Measurements from ENCODE around the gene ANKRD60. TPM values are rescaled to one million over a fixed set of nuclear protein-coding genes. Genes with fewer than 3 reads are reported as not detected.

The ANKRD60 gene
- total RNA-seq, 1 donor from 2014 or later, result not detected

DNA sequence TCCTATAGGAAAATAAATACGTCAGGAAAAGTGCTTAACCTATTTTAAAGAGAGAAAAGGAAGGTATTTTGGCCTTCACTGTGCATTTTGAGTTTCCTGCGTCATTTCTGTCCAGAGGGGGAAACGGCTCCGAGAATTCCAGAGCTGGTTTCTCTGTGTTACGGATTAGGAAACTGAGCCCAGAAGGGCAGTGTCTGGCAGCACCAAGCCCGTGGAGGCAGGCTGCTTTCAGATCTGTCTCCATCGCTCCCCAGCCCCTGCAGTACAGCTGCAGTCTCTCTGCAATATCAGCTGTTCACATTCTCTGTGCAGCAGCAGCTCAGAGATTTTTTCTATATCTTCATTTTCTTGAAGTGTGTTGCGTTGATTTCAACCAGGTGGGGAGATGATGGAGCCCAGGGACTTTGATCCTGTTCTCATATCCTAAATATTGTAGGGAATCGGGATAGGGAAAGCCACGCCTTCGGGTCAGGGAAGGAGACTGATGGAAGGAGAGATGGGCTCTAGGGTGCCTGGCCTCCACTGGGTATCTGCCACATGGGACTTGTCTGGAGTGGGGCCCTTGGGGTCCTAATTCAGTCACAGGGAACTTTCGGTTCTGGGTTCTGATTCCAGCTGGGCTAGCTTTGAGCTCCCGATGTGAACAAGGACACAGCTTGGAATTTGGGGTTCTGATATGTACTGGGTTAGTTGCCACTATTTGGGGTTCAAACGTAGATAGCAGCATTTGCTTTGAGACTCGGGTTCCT lies 2.8 kb downstream of the ANKRD60 start:
- peaks cover 50% of the 10 kb centered on the region for H3K27me3 Mint-ChIP-seq (ENCODE audit: insufficient read depth)
- H3K4me3 Mint-ChIP-seq, result no peak overlapping the region
- no peaks in the 10 kb centered on the region for H3K9me3 Mint-ChIP-seq
- intact Hi-C loops (cut with micrococcal nuclease), result no loop called here
- peaks cover 15% of the 10 kb centered on the region for H3K36me3 Mint-ChIP-seq (ENCODE audit: low read depth)
- no peak for DNase-seq (ENCODE audit: low spot score)
- H3K27ac Mint-ChIP-seq, result no peak overlapping the region
- H3K4me1 Mint-ChIP-seq (ENCODE audit: low read depth), result peaks cover 23% of the 10 kb centered on the region

DNA sequence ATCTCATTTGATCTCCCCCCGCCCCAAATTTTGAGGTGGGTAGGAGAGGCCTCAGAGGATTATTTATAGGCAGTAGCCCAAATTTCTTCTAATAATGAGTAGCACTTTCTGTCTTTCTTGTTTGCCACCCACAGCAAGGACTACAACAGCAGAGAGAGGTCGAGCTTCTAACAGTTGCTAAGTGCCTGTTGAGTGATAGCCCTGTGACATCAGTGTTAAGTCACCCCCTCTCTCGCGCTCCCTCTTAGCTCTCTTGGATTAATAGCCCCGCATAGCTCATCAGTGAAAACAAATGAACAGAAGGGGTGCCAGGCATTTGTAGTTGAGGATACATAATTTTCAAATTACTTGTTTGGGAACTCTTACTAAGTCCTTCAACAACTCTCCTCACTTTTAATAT lies 3.5 kb downstream of the ANKRD60 start:
- DNase-seq (ENCODE audit: low spot score), result no peak
- Mint-ChIP-seq H3K27ac (no peak overlapping the region), H3K4me1 (ENCODE audit: low read depth) (peaks cover 20% of the 10 kb centered on the region), H3K9me3 (no peaks in the 10 kb centered on the region), H3K27me3 (ENCODE audit: insufficient read depth) (peaks cover 53% of the 10 kb centered on the region), H3K4me3 (no peak overlapping the region), H3K36me3 (ENCODE audit: low read depth) (peaks cover 11% of the 10 kb centered on the region)
- intact Hi-C loops (cut with micrococcal nuclease), result loop anchor here (5.0 kb wide), 1 partner anchor 478 kb away; no protein-coding TSS in a partner anchor

- no peak for DNase-seq (ENCODE audit: low spot score)
- Mint-ChIP-seq H3K27me3 (ENCODE audit: insufficient read depth) (peaks cover 48% of the 10 kb centered on the region), H3K36me3 (ENCODE audit: low read depth) (peaks cover 9% of the 10 kb centered on the region), H3K4me3 (no peak overlapping the region), H3K27ac (no peak overlapping the region), H3K9me3 (peaks cover 3% of the 10 kb centered on the region), H3K4me1 (ENCODE audit: low read depth) (peaks cover 13% of the 10 kb centered on the region)
- intact Hi-C loops (cut with micrococcal nuclease), result loop anchor here (5.0 kb wide), 1 partner anchor 477 kb away; no protein-coding TSS in a partner anchor
Observed at GRCh38 chr20:58224097-58224496, 4.4 kb downstream of the ANKRD60 start.

DNA sequence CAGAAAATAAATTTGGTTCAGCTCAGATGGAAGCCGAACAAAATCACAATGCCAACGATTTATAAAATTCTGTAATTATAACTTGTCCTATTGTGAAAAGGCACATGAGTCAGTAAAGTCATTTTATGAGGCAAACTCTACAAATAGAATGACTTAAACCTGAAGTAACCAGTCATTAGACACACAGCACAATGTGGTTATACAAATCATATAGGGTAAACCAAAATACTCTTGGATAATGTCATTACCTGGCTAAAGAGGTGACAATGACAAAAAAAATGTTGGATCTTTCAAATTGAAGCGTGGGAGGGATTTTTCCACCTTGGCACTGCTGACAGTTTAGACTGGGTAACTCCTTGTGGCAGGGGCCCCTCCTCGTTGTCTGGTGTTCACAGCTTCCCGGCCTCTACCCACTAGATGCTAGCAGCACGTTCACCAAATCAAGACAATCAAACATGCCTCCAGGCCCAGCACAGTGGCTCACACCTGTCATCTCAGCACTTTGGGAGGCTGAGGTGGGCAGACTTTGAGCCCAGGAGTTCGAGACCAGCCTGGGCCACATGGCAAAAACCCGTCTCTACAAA lies 5.0 kb downstream of the ANKRD60 start:
- peaks cover 43% of the 10 kb centered on the region for H3K27me3 Mint-ChIP-seq (ENCODE audit: insufficient read depth)

GRCh38 chr20:58222446-58222845 lies 6.0 kb downstream of the ANKRD60 start:
- Mint-ChIP-seq H3K27ac (no peak overlapping the region), H3K27me3 (ENCODE audit: insufficient read depth) (peaks cover 36% of the 10 kb centered on the region), H3K36me3 (ENCODE audit: low read depth) (peaks cover 6% of the 10 kb centered on the region), H3K9me3 (peaks cover 12% of the 10 kb centered on the region), H3K4me1 (ENCODE audit: low read depth) (peaks cover 8% of the 10 kb centered on the region), H3K4me3 (no peak overlapping the region)
- intact Hi-C loops (cut with micrococcal nuclease), result loop anchor here (5.0 kb wide), 1 partner anchor 475 kb away; no protein-coding TSS in a partner anchor
- DNase-seq (ENCODE audit: low spot score), result no peak

More for the DNA sequence above, 5.0 kb downstream of the ANKRD60 start:
- Mint-ChIP-seq H3K27ac (no peak overlapping the region), H3K4me3 (no peak overlapping the region), H3K4me1 (ENCODE audit: low read depth) (peaks cover 8% of the 10 kb centered on the region), H3K36me3 (ENCODE audit: low read depth) (peaks cover 6% of the 10 kb centered on the region), H3K9me3 (peaks cover 9% of the 10 kb centered on the region)
- DNase-seq (ENCODE audit: low spot score), result no peak
- intact Hi-C loops (cut with micrococcal nuclease), result loop anchor here (5.0 kb wide), 1 partner anchor 476 kb away; no protein-coding TSS in a partner anchor

GRCh38 chr20:58219342-58219700 lies 9.1 kb downstream of the ANKRD60 start:
- peaks cover 14% of the 10 kb centered on the region for H3K27me3 Mint-ChIP-seq (ENCODE audit: insufficient read depth)
- H3K4me3 Mint-ChIP-seq, result no peak overlapping the region
- no peak for DNase-seq (ENCODE audit: low spot score)
- H3K27ac Mint-ChIP-seq, result no peak overlapping the region
- H3K4me1 Mint-ChIP-seq (ENCODE audit: low read depth), result peaks cover 8% of the 10 kb centered on the region
- H3K9me3 Mint-ChIP-seq, result peaks cover 12% of the 10 kb centered on the region
- peaks cover 3% of the 10 kb centered on the region for H3K36me3 Mint-ChIP-seq (ENCODE audit: low read depth)
- intact Hi-C loops (cut with micrococcal nuclease), result no loop called here

GRCh38 chr20:58218665-58219341 lies 9.7 kb downstream of the ANKRD60 start:
- no peak overlapping the region for H3K4me3 Mint-ChIP-seq
- H3K27me3 Mint-ChIP-seq (ENCODE audit: insufficient read depth), result peaks cover 15% of the 10 kb centered on the region
- H3K27ac Mint-ChIP-seq, result no peak overlapping the region
- intact Hi-C loops (cut with micrococcal nuclease), result no loop called here
- no peak for DNase-seq (ENCODE audit: low spot score)
- peaks cover 12% of the 10 kb centered on the region for H3K9me3 Mint-ChIP-seq
- peaks cover 8% of the 10 kb centered on the region for H3K4me1 Mint-ChIP-seq (ENCODE audit: low read depth)
- H3K36me3 Mint-ChIP-seq (ENCODE audit: low read depth), result peaks cover 3% of the 10 kb centered on the region

DNA sequence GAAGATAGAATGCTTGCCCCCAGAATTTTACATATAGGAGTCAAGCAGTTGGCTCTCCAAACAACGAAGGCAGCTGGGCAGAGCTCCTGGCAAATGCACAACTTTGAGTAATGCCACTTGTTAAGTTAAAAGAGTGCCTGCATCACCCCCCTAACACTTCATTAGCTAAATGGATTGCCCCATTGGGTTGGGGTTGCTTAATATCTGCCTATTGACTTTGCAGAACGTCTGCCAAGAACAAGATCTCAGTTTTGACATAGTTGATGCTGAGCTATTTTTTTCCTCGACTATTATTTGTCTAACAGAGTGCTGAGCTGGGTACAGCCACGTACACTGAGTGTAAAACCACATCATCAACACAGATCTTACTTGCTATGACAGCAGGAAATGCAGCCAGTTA lies 12.1 kb downstream of the ANKRD60 start:
- H3K27ac Mint-ChIP-seq, result no peak overlapping the region
- no peak overlapping the region for H3K4me3 Mint-ChIP-seq
- H3K4me1 Mint-ChIP-seq (ENCODE audit: low read depth), result peaks cover 2% of the 10 kb centered on the region
- intact Hi-C loops (cut with micrococcal nuclease), result no loop called here
- peaks cover 12% of the 10 kb centered on the region for H3K9me3 Mint-ChIP-seq
- no peak for DNase-seq (ENCODE audit: low spot score)
- peaks cover 20% of the 10 kb centered on the region for H3K27me3 Mint-ChIP-seq (ENCODE audit: insufficient read depth)
- peaks cover 3% of the 10 kb centered on the region for H3K36me3 Mint-ChIP-seq (ENCODE audit: low read depth)

DNA sequence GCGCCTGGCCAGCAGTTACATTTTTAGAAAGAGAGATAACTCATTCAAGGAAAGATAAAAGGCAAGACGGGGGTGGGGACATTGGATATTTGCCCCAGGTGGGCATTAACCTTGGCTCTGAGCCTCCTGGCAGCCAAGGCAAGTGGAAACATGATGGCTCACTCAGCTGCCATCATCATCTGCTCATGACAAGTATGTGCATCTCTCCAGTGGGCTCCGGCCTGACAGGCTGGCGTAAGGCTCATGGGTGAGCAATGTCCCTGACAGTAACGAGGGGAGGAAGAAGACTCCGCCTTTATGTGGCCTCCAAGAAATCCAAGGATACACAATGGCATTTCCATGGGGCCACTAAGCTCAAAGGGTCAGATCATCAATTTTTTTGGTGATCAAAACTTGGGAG lies 13.3 kb downstream of the ANKRD60 start:
- DNase-seq (ENCODE audit: low spot score), result no peak
- Mint-ChIP-seq H3K4me3 (no peak overlapping the region), H3K9me3 (peaks cover 12% of the 10 kb centered on the region), H3K27ac (no peak overlapping the region), H3K4me1 (ENCODE audit: low read depth) (no peaks in the 10 kb centered on the region), H3K36me3 (ENCODE audit: low read depth) (peaks cover 3% of the 10 kb centered on the region), H3K27me3 (ENCODE audit: insufficient read depth) (peaks cover 18% of the 10 kb centered on the region)
- intact Hi-C loops (cut with micrococcal nuclease), result no loop called here

DNA sequence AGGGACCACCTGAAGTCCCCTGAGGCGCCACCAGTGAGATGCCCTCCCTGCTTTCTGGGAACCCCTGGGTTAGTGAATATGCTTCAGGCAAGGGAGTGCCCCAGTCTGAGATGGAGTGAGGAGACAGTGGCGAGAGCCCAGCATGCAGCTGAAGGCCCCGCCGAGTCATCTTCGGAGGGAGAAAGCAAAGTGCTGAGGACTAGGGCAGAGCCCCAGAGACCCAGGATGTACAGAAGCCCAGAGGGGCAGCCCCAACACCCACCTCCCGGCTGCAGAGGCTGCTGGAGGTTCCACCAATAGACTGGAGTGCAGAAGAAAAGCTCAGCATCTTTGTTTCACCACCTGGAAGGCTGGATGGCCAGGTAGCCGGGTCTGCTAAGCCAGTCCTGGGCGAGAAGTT lies 14.1 kb downstream of the ANKRD60 start:
- peaks cover 3% of the 10 kb centered on the region for H3K36me3 Mint-ChIP-seq (ENCODE audit: low read depth)
- DNase-seq (ENCODE audit: low spot score), result no peak
- H3K4me3 Mint-ChIP-seq, result no peak overlapping the region
- H3K9me3 Mint-ChIP-seq, result peaks cover 12% of the 10 kb centered on the region
- intact Hi-C loops (cut with micrococcal nuclease), result no loop called here
- H3K27ac Mint-ChIP-seq, result no peak overlapping the region
- H3K27me3 Mint-ChIP-seq (ENCODE audit: insufficient read depth), result peaks cover 21% of the 10 kb centered on the region
- peaks cover 7% of the 10 kb centered on the region for H3K4me1 Mint-ChIP-seq (ENCODE audit: low read depth)

GRCh38 chr20:58213716-58214115 lies 14.7 kb downstream of the ANKRD60 start:
- no peaks in the 10 kb centered on the region for H3K36me3 Mint-ChIP-seq (ENCODE audit: low read depth)
- peaks cover 6% of the 10 kb centered on the region for H3K9me3 Mint-ChIP-seq
- peaks cover 7% of the 10 kb centered on the region for H3K4me1 Mint-ChIP-seq (ENCODE audit: low read depth)
- intact Hi-C loops (cut with micrococcal nuclease), result no loop called here
- peaks cover 21% of the 10 kb centered on the region for H3K27me3 Mint-ChIP-seq (ENCODE audit: insufficient read depth)
- H3K4me3 Mint-ChIP-seq, result no peak overlapping the region
- no peak for DNase-seq (ENCODE audit: low spot score)
- H3K27ac Mint-ChIP-seq, result no peak overlapping the region

DNA sequence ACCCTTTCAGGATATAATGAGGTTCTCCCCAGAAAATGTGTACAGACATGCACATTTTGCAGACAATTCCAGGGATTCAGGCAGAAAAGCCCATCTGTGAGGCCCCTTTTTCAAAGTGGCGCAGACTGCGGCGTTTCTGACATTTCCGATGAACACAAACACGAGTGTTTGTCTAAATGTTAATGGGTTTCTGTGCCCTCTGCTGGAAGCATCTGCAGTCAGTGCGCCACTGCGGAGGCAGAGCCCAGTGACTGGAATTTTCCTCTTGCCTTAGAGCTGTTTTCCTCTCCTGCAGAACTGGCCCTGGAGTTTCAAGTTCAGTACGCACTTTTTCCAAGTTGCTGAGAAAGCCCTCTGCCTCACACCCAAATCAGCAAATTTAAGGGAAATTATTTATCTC lies 15.3 kb downstream of the ANKRD60 start:
- intact Hi-C loops (cut with micrococcal nuclease), result no loop called here
- DNase-seq (ENCODE audit: low spot score), result no peak
- no peaks in the 10 kb centered on the region for H3K9me3 Mint-ChIP-seq
- H3K4me1 Mint-ChIP-seq (ENCODE audit: low read depth), result peaks cover 7% of the 10 kb centered on the region
- no peaks in the 10 kb centered on the region for H3K36me3 Mint-ChIP-seq (ENCODE audit: low read depth)
- H3K4me3 Mint-ChIP-seq, result no peak overlapping the region
- peaks cover 21% of the 10 kb centered on the region for H3K27me3 Mint-ChIP-seq (ENCODE audit: insufficient read depth)
- H3K27ac Mint-ChIP-seq, result no peak overlapping the region

GRCh38 chr20:58212636-58213035 lies 15.8 kb downstream of the ANKRD60 start:
- Mint-ChIP-seq H3K36me3 (ENCODE audit: low read depth) (no peaks in the 10 kb centered on the region), H3K9me3 (no peaks in the 10 kb centered on the region), H3K4me1 (ENCODE audit: low read depth) (peaks cover 7% of the 10 kb centered on the region), H3K4me3 (no peak overlapping the region), H3K27me3 (ENCODE audit: insufficient read depth) (peaks cover 21% of the 10 kb centered on the region), H3K27ac (no peak overlapping the region)
- DNase-seq (ENCODE audit: low spot score), result no peak
- intact Hi-C loops (cut with micrococcal nuclease), result no loop called here

Measured in activated T-helper 1 cell treated with anti-CD3 and anti-CD28 coated beads, Interleukin-12 subunit alpha, Interleukin-12 subunit beta, Interleukin-2, Interleukin-4 antibody, amounts not matched to agents 30 ng/mL and 10 ng/mL and 1 ng/mL, durations not matched to agents 14 hours and 24 hours and 36 hours (primary cell).